DOHH2 (cell line): ENCODE measurements around the gene CARMIL1.

ENCODE experiments used
- H3F3A ChIP-seq: fragments of 200-600 bp; sonication (generic), shearing (Covaris generic); 2 replicates; pipeline ENCODE4 v1.6.0; 2016; ENCODE audit warnings: antibody characterized with exemption, mild to moderate bottlenecking; ENCODE audit not compliant: control insufficient read depth, insufficient read depth
- H3K27ac ChIP-seq: fragments of 200-600 bp; sonication (generic); 2 replicates; pipeline ENCODE4 v1.5.1; 2014; ENCODE audit warnings: low read depth, mild to moderate bottlenecking, low read length, moderate library complexity
- H3K27me3 ChIP-seq: fragments of 200-600 bp; sonication (generic); 2 replicates; pipeline ENCODE4 v1.6.1; 2014; ENCODE audit warnings: mild to moderate bottlenecking, low read length, mixed read lengths; ENCODE audit not compliant: control insufficient read depth
- H3K36me3 ChIP-seq: fragments of 200-600 bp; sonication (generic); 2 replicates; pipeline ENCODE4 v1.6.1; 2014; ENCODE audit warnings: mild to moderate bottlenecking, low read length, moderate library complexity, mixed read lengths; ENCODE audit not compliant: control insufficient read depth
- H3K4me1 ChIP-seq: fragments of 200-600 bp; sonication (generic); 2 replicates; pipeline ENCODE4 v1.6.1; 2014; ENCODE audit warnings: mild to moderate bottlenecking, low read length, mixed read lengths; ENCODE audit not compliant: control insufficient read depth
- H3K4me2 ChIP-seq: fragments of 200-600 bp; sonication (generic); 2 replicates; pipeline ENCODE4 v1.6.0; 2014; ENCODE audit warnings: mild to moderate bottlenecking, low read length, moderate library complexity
- H3K4me3 ChIP-seq: fragments of 200-600 bp; sonication (generic); 2 replicates; pipeline ENCODE4 v1.5.1; 2014; ENCODE audit warnings: mild to moderate bottlenecking, low read length, mixed read lengths
- H3K79me2 ChIP-seq: fragments of 200-600 bp; sonication (generic); 2 replicates; pipeline ENCODE4 v1.6.1; 2014; ENCODE audit warnings: mild to moderate bottlenecking, low read length, mixed read lengths; ENCODE audit not compliant: control insufficient read depth
- H3K9me2 ChIP-seq: fragments of 200-600 bp; sonication (generic); replicated peaks from 2 replicates; pipeline ENCODE4 v1.6.1; 2014; ENCODE audit warnings: mild to moderate bottlenecking, low read length, mixed read lengths; ENCODE audit not compliant: control insufficient read depth
- H3K9me3 ChIP-seq: fragments of 200-600 bp; sonication (generic); 2 replicates; pipeline ENCODE4 v1.6.1; 2014; ENCODE audit warnings: antibody characterized with exemption, low read length, mixed read lengths; ENCODE audit not compliant: control insufficient read depth, insufficient read depth
- H4K20me1 ChIP-seq: fragments of 200-600 bp; sonication (generic); 2 replicates; pipeline ENCODE4 v1.6.0; 2014; ENCODE audit warnings: low read depth, mild to moderate bottlenecking, antibody characterized with exemption, low read length, moderate library complexity; ENCODE audit not compliant: control insufficient read depth, insufficient read depth
- CTCF ChIP-seq: fragments of 200-600 bp; sonication (generic); IDR thresholded peaks from one replicate; pipeline ENCODE4 v1.5.1; 2014; ENCODE audit warnings: antibody characterized with exemption, mild to moderate bottlenecking, low read depth, low read length; ENCODE audit not compliant: poor library complexity, severe bottlenecking
- EZH2phosphoT487 ChIP-seq: fragments of 200-600 bp; sonication (generic); IDR thresholded peaks from 2 replicates; pipeline ENCODE4 v1.6.1; 2017; ENCODE audit warnings: borderline replicate concordance, mild to moderate bottlenecking, antibody characterized with exemption, low read length, moderate library complexity, mixed read lengths

CARMIL1 gene

GRCh38 chr6:25359191-25359861 is 80.2 kb downstream of the CARMIL1 start:
- TF ChIP-seq CTCF, result no peak
- no peak for TF ChIP-seq EZH2phosphoT487
- no peaks in the 10 kb centered on the region for H3F3A ChIP-seq
- H3K9me2 ChIP-seq, result no peaks in the 10 kb centered on the region
- H3K4me2 ChIP-seq, result no peak overlapping the region
- no peak overlapping the region for H3K27ac ChIP-seq
- H3K36me3 ChIP-seq, result no peaks in the 10 kb centered on the region
- no peaks in the 10 kb centered on the region for H3K27me3 ChIP-seq
- H4K20me1 ChIP-seq, result no peaks in the 10 kb centered on the region
- H3K4me1 ChIP-seq, result peaks cover 9% of the 10 kb centered on the region
- H3K4me3 ChIP-seq, result no peak overlapping the region
- peaks cover 18% of the 10 kb centered on the region for H3K79me2 ChIP-seq
- H3K9me3 ChIP-seq, result no peaks in the 10 kb centered on the region

- Histone ChIP-seq H3K9me2 (no peaks in the 10 kb centered on the region), H3K79me2 (peaks cover 18% of the 10 kb centered on the region), H3K27ac (no peak overlapping the region), H3K4me1 (peaks cover 14% of the 10 kb centered on the region), H3K36me3 (no peaks in the 10 kb centered on the region), H4K20me1 (no peaks in the 10 kb centered on the region), H3K4me2 (no peak overlapping the region), H3K9me3 (no peaks in the 10 kb centered on the region), H3F3A (no peaks in the 10 kb centered on the region), H3K4me3 (no peak overlapping the region), H3K27me3 (no peaks in the 10 kb centered on the region)
- TF ChIP-seq CTCF (no peak), EZH2phosphoT487 (no peak)
These were observed 80.7 kb downstream of the CARMIL1 start for GRCh38 chr6:25359891-25360290.

- H3K27me3 ChIP-seq, result no peaks in the 10 kb centered on the region
- TF ChIP-seq EZH2phosphoT487 (no peak), CTCF (no peak)
- no peak overlapping the region for H3K4me2 ChIP-seq
- peaks cover 20% of the 10 kb centered on the region for H3K79me2 ChIP-seq
- no peaks in the 10 kb centered on the region for H4K20me1 ChIP-seq
- no peak overlapping the region for H3K4me3 ChIP-seq
- no peaks in the 10 kb centered on the region for H3K9me3 ChIP-seq
- H3F3A ChIP-seq, result no peaks in the 10 kb centered on the region
- peaks cover 17% of the 10 kb centered on the region for H3K4me1 ChIP-seq
- H3K9me2 ChIP-seq, result no peaks in the 10 kb centered on the region
- no peak overlapping the region for H3K27ac ChIP-seq
- no peaks in the 10 kb centered on the region for H3K36me3 ChIP-seq
These were observed 81.4 kb downstream of the CARMIL1 start for GRCh38 chr6:25360621-25361020.
